Activated T-cell treated with anti-CD3 and anti-CD28 coated beads, Interleukin-2, amount 50 U/mL, for 4 hours (primary cell): ENCODE data around the gene MMP11. TPM values are rescaled to one million over a fixed set of nuclear protein-coding genes. Genes with fewer than 3 reads are reported as not detected.

Source experiments
- ATAC-seq, 2 donors: fragments of 200-7000 bp; cut with Tn5 transposase; one replicate each; pipeline ENCODE4 v1.10.0; 2021
- DNase-seq: peaks from one replicate; pipeline ENCODE4 v3.0.0-alpha.2; 2020
- H3K27me3 Mint-ChIP-seq: one replicate; pipeline ENCODE4 v1.8.0; 2021; ENCODE audit warnings: low read depth, mixed read lengths
- H3K36me3 Mint-ChIP-seq: one replicate; pipeline ENCODE4 v1.8.0; 2022; ENCODE audit warnings: mixed read lengths; ENCODE audit not compliant: insufficient read depth
- H3K4me1 Mint-ChIP-seq: one replicate; pipeline ENCODE4 v1.8.0; 2021; ENCODE audit warnings: low read depth, mixed read lengths
- H3K4me3 Mint-ChIP-seq: one replicate; pipeline ENCODE4 v1.8.0; 2021; ENCODE audit warnings: mild to moderate bottlenecking, moderate library complexity, mixed read lengths
- H3K9me3 Mint-ChIP-seq: one replicate; pipeline ENCODE4 v1.8.0; 2021; ENCODE audit warnings: mixed read lengths
- total RNA-seq, 3 donors: library from RNA; stranded (reverse); gene quantifications; one replicate each; pipeline ENCODE4 v1.2.1, GENCODE V29; 2021

Gene MMP11
- total RNA-seq, 3 donors from 2014 or later = 0.65 to 2.2 (median 0.69) TPM

DNA sequence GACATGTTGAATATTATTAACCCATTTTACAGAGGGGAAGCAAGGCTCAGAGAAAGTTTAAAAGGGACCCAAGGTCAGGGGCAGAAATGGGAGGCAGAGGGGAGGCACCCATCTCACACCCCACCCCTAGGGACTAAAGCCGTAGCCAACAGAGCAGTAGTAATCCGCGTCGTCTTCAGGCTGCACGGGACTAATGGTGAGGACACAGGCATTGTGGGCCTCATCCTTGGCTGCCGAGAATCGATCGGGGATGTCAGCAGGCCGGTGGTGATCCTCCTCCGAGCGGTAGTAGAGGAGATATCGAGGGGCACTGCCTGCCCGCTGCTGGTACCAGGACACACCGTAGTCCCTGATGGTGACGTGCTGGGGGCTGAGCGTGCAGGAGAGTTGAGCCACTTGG is 19.9 kb upstream of the MMP11 start:
- peaks cover 13% of the 10 kb centered on the region for H3K4me1 Mint-ChIP-seq
- H3K9me3 Mint-ChIP-seq = no peaks in the 10 kb centered on the region
- peak overlapping the region; percentile 38 for H3K4me3 Mint-ChIP-seq
- DNase-seq = no peak
- H3K36me3 Mint-ChIP-seq = no peaks in the 10 kb centered on the region
- H3K27me3 Mint-ChIP-seq = no peaks in the 10 kb centered on the region
- no peak for ATAC-seq

DNA sequence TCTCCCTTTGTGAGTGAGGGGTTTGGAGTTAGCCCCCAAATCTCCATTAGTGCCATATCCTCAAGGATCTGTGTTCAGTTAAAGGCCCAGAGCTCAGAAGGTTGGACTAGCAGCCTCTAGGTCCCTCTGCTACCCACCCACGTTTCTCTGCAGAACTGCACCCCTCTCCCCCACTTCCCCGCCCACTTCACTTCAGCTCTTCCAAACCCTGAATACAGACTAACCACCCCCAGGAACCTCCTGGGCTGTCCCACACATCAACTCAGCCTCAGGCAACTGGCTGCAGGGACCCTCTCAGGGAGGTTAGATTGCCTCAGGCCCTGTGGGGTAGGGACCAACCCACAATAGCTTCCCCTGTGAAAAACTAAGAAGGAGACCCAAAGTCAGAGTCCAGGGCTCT is 19.3 kb upstream of the MMP11 start:
- Mint-ChIP-seq H3K4me1 (peaks cover 13% of the 10 kb centered on the region), H3K4me3 (no peak overlapping the region), H3K36me3 (no peaks in the 10 kb centered on the region), H3K9me3 (no peaks in the 10 kb centered on the region), H3K27me3 (no peaks in the 10 kb centered on the region)
- DNase-seq (no peak), ATAC-seq (no peak)

DNA sequence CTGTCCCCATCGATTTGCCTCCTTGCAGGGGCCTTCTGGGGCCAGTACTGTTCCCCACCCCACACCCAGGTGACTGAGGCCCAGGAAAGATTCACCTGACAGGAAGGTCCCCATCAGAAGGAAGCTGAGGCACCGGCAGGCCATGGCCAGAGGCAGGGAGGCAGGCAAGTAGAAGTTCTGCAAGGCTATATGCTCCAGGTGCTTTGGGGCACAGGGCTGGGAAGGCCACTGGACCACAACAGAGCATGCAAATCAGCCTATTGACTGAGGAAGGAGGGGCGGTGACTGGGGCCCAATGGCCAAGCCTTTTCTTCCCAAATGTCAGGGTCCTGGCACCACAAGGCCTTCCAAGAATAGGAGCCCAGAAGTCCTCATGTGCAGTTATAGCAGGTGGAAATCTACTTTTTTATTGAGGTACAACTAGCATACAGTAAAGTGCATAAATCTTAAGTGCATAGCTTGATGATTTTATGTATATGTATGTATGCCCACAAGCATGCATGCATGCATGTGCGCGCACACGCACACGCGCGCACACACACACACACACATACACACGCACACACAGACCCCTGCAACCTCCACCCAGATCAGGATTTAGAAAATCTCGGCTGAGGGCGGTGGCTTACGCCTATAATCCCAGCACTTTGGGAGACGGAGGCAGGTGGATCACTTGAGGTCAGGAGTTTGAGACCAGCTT is 18.3 kb upstream of the MMP11 start, which contains the start of gene VPREB3:
VPREB3 (minus strand) TSS at position 206 of the 700 bp plus-strand sequence; CDS start at position 144, 62 bp downstream.
- Mint-ChIP-seq H3K4me1 (peaks cover 13% of the 10 kb centered on the region), H3K4me3 (no peak within 1 kb of the TSS), H3K36me3 (no peaks in the 10 kb centered on the region), H3K9me3 (no peaks in the 10 kb centered on the region), H3K27me3 (no peaks in the 10 kb centered on the region)
- DNase-seq (no peak), ATAC-seq (no peak)

DNA sequence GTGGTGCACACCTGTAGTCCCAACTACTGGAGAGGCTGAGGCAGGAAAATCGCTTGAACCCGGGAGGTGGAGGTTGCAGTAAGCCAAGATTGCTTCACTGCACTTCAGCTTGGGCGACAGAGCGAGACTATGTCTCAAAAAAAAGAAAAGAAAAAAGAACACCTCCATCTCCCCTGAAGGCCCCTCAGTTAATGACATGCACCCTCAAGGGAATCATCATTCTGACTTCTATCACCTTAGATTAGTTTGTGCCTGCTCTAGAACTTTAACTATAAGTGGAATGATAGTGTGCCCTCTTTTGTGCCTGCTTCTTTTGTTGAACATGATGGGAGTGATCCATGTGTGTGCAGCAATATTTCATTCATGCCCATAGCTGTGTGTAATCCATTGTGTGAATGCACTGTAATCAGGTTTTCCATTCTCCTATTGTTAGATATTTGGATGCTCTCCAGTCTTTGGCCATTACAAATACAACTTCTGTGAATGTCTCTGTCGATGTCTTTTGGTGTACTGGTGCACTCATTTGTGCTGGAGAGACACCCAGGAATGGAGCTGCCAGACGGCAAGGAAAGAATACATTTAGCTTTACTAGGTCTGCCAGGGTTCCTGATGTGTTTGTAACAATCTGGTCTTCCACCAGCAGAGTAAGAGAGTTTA is 17.5 kb upstream of the MMP11 start:
- no peaks in the 10 kb centered on the region for H3K36me3 Mint-ChIP-seq
- DNase-seq = no peak
- no peak for ATAC-seq
- H3K4me1 Mint-ChIP-seq = peaks cover 9% of the 10 kb centered on the region
- no peaks in the 10 kb centered on the region for H3K27me3 Mint-ChIP-seq
- no peaks in the 10 kb centered on the region for H3K9me3 Mint-ChIP-seq
- no peak overlapping the region for H3K4me3 Mint-ChIP-seq

DNA sequence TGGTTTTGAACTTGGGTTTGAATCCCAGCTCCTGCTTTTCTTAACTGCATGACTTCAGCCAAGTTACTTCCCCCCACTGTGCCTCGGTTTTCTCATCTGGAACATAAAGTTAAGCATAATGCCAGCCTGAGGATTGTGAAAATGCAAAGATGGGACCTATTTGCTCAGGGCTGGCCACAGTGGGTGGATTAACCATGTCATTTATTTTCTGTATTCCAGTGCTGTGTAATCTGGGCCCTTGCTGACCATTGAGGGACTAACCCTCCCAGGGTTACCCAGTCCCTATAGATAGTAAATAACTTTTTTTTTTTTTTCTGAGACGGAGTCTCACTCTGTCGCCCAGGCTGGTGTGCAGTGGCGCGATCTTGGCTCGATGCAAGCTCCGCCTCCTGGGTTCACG is 16.9 kb upstream of the MMP11 start:
- ATAC-seq = no peak
- no peak overlapping the region for H3K4me3 Mint-ChIP-seq
- no peaks in the 10 kb centered on the region for H3K27me3 Mint-ChIP-seq

DNA sequence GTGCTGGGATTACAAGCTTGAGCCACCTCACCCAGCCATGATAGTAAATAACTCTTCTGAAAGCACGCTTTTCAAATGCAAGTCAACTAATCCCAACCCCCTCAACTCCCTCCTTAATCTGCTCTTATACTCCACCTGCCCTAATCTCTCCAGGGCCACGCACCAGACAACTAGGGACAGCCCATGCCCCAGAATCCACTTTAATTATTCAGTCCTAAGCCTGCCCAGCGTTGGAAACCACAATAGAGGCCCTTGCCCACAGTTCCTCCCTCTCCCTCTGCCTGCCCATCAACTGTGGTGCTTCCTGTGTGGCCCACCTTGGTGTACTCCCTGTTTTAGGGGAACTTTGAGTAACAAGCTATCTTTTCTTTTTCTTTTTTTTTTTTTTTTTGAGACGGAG is 15.8 kb upstream of the MMP11 start:
- Mint-ChIP-seq H3K4me3 (no peak overlapping the region), H3K36me3 (no peaks in the 10 kb centered on the region), H3K9me3 (no peaks in the 10 kb centered on the region), H3K4me1 (peaks cover 6% of the 10 kb centered on the region), H3K27me3 (no peaks in the 10 kb centered on the region)
- DNase-seq (no peak), ATAC-seq (no peak)

More for the DNA sequence above, 16.9 kb upstream of the MMP11 start:
- Mint-ChIP-seq H3K9me3 (no peaks in the 10 kb centered on the region), H3K36me3 (no peaks in the 10 kb centered on the region), H3K4me1 (peaks cover 4% of the 10 kb centered on the region)
- no peak for DNase-seq

DNA sequence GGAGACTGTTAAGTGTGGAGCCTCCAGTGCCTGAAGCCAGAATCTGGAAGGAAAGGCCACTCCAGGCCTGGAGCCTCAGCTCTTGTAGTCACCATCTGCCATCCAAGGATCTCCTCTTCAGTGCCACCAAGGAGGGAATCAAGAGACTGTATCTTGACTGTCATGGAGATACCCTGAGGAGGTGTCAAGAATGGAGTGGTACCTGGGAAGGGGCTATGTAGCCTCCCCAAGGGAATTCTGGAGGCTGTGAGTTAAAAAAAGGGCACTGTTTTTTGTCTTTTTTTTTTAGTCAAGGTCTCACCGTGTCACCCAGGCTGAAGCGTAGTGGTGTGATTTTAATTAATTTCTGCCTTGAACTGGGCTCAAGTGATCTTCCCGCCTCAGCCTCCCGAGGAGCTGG is 13.1 kb upstream of the MMP11 start:
- Mint-ChIP-seq H3K4me3 (no peak overlapping the region), H3K27me3 (no peaks in the 10 kb centered on the region), H3K9me3 (no peaks in the 10 kb centered on the region), H3K4me1 (peaks cover 22% of the 10 kb centered on the region), H3K36me3 (no peaks in the 10 kb centered on the region)
- ATAC-seq (no peak), DNase-seq (no peak)

DNA sequence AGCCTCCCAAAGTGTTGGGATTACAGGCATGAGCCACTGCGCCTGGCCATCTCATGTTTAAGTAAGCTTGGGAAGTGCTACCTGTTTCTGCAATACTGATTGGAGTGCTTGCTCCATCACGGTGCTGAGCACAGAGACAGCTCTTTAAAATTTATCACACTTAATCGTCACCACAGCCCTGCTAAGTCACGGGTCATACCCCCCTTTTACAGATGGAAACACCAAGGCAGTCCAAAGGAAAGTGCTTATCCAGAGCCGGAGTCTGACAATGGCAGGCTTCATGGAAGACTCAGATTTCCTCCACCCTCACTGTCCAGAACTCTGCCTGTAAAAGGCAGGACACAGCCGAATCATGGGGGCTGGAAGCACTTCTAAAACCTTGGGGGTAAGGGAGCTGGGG is 12.6 kb upstream of the MMP11 start:
- Mint-ChIP-seq H3K4me1 (peaks cover 26% of the 10 kb centered on the region), H3K9me3 (no peaks in the 10 kb centered on the region), H3K4me3 (no peak overlapping the region), H3K27me3 (no peaks in the 10 kb centered on the region), H3K36me3 (no peaks in the 10 kb centered on the region)
- ATAC-seq (no peak), DNase-seq (no peak)

DNA sequence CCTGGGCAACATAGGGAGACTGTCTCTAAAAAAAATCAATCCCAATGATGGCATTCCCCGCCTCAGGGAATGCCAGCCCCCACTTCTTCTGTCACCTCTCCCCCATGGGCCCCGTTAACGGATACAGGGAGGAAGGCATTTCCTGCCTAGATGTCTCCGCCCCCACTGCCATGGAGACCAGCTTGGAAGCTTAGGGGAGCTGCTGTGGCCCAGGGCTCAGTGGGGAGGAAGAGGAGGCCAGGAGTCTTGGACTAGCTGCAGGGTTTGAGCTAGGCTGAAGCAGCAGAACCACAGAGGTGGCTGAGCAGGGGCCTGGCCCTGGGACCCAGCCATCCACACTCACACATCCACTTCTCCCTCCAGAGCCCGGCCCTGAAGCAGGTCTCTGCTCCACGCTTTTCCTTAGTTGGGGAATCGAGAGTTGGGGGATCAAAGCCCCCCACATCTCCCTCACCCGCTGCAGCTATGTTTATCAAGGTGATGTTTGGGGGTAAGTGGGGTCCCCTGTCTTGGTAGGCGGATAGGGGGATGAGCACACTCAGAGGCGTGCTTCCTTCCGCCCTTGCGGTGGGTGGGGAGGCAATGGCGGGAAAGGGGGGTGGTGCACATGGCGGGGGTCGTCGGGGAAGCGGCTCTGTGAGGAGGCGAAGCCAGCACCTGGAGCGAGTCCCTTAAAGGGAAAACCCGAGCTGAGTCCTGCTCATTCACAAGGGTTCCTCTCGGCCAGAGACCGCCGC is 9.6 kb upstream of the MMP11 start, which contains the start of gene C22orf15:
C22orf15 (plus strand) TSS at position 149 of the 737 bp plus-strand sequence; CDS start at position 466, 317 bp downstream.
- Mint-ChIP-seq H3K4me3 (peak within 1 kb of the TSS; percentile 73), H3K9me3 (no peaks in the 10 kb centered on the region), H3K36me3 (no peaks in the 10 kb centered on the region), H3K4me1 (peaks cover 41% of the 10 kb centered on the region), H3K27me3 (no peaks in the 10 kb centered on the region)
- no peak for DNase-seq
- ATAC-seq = peak in 1 of 2 donors; percentile 4

DNA sequence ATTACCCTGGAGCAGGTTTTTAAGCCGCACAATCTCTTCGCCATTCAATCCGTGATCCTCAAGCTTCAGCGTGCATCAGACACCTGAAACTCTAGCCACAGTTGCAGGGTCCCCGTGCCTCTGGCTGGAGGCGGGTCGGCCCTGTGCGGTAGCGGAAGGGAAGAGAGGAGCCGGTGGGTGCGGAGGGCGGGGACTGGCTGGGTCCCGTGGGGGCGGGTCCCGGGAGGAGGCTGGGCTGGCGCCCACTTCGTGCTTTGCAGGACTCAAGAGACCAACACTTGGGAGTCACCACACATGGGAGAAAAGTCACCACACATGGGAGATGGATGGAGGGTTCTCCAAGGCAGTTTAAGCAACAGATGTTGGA is 9.1 kb upstream of the MMP11 start:
- Mint-ChIP-seq H3K4me3 (peak overlapping the region; percentile 73), H3K9me3 (no peaks in the 10 kb centered on the region), H3K4me1 (peaks cover 41% of the 10 kb centered on the region), H3K27me3 (no peaks in the 10 kb centered on the region), H3K36me3 (no peaks in the 10 kb centered on the region)
- DNase-seq (peak; percentile 45), ATAC-seq (peak; percentile 48 to 55)

DNA sequence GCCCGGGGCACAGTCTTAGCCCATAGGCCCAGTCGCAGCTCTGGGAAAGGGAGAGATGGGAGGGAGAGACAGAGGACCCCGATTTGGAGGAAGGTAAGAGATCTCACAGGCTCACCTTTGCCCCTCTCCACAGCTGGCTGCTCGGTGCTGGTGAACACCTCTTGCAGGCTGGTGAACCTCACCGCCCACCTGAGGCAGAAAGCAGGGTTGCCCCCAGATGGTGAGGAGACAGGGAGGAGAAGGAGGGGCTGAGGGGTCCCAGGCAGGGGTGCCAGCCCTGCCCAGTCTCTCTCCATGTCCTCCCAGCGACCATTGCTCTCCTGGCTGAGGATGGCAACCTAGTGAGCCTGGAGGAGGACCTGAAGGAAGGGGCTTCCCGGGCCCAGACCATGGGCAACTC is 8.7 kb upstream of the MMP11 start:
- no peak for ATAC-seq
- peak overlapping the region; percentile 73 for H3K4me3 Mint-ChIP-seq
- no peak for DNase-seq
- no peaks in the 10 kb centered on the region for H3K27me3 Mint-ChIP-seq
- peaks cover 41% of the 10 kb centered on the region for H3K4me1 Mint-ChIP-seq
- no peaks in the 10 kb centered on the region for H3K9me3 Mint-ChIP-seq
- no peaks in the 10 kb centered on the region for H3K36me3 Mint-ChIP-seq

DNA sequence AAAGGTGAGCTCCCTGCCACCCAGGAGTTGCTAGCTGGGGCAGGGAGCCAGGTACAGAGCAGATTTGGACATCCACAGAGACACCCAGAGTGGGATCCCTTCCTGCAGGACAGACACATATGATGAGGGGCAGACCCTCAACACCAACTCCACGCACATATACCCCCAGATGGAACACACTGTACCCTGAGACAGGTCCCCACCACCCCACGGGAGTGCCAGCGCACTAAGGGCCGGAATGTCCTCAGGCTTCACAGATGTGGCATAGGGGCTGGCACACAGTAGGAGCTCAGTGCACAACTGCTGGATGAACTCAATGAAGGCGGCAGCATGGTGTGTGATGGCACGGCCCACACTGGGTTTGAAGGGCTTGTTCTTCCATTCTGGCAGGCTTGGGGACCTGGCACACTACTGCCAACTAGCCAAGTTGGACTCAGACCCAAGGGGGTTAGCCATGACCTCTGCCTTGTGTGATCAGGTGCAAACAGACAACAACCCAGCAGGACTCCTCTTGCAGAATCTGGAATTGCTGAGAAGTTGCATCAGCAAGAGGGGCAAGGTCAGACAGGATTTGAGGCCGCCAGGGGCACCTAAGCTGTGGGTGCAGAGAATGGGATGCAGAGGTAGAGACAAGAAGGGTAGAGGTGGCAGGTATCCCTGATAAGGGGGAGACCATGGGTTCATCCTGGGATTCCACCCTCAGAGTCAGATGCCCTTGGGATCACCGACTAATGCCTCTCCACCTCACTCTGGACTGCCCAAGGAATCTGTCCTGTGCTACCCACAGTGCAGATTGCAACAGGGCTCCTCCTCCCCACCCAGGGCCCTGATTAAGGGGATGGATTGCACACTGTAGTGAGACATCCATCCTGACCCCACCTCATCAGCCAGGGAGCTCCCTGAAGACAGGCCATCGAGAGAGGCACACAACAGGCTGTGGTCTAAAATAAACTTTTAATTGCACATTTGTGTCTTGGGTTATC is 7.5 kb upstream of the MMP11 start:
- DNase-seq (no peak), ATAC-seq (no peak)
- Mint-ChIP-seq H3K36me3 (no peaks in the 10 kb centered on the region), H3K27me3 (no peaks in the 10 kb centered on the region), H3K4me1 (peaks cover 44% of the 10 kb centered on the region), H3K4me3 (no peak overlapping the region), H3K9me3 (no peaks in the 10 kb centered on the region)

DNA sequence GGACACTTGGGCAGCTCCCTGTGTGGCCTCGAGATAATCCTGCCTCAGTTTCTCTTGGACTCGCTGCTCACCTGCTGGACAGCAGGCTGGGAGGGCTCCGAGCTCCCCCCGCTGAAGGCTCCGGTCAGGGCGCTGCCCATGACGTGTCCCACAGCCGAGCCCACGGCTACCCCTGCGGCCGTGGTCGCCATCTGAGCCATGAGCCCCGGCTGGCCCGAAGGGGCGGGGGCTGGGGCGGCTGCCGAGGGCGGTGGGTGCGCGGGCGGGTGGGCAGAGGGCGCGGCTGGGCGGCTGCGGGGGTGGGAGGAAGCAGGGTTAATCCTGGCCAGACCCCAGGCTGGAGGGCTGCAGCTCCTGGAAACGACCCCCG is 5.4 kb upstream of the MMP11 start:
- no peaks in the 10 kb centered on the region for H3K27me3 Mint-ChIP-seq
- H3K4me1 Mint-ChIP-seq = peaks cover 50% of the 10 kb centered on the region
- H3K36me3 Mint-ChIP-seq = no peaks in the 10 kb centered on the region
- ATAC-seq (peak; percentile 1 to 8), DNase-seq (no peak)
- H3K4me3 Mint-ChIP-seq = peak overlapping the region; percentile 82
- no peaks in the 10 kb centered on the region for H3K9me3 Mint-ChIP-seq
